IMR-90 (cell line): Measurements from ENCODE around the gene CNTN5.

Source experiments
- CHD1 ChIP-seq: IDR thresholded peaks from 2 replicates; pipeline ENCODE4 v1.6.1; 2012; ENCODE audit warnings: low read depth, low read length, improper control_type of control experiment
- FOS ChIP-seq: fragments of 150-350 bp; IDR thresholded peaks from 2 replicates; pipeline ENCODE4 v1.6.1; 2016; ENCODE audit warnings: low read depth, low read length
- MAFK ChIP-seq: IDR thresholded peaks from 2 replicates; pipeline ENCODE4 v1.6.1; 2012; ENCODE audit warnings: low read depth, low read length, improper control_type of control experiment
- MAZ ChIP-seq: IDR thresholded peaks from 2 replicates; pipeline ENCODE4 v1.6.1; 2012; ENCODE audit warnings: low read depth, mild to moderate bottlenecking, low read length, improper control_type of control experiment, moderate library complexity, borderline replicate concordance
- NFE2L2 ChIP-seq: fragments of 150-350 bp; IDR thresholded peaks from 2 replicates; pipeline ENCODE4 v1.6.1; 2016; ENCODE audit warnings: low read depth, mild to moderate bottlenecking, low read length
- POLR2A ChIP-seq: IDR thresholded peaks from 2 replicates; pipeline ENCODE4 v1.6.1; 2012; ENCODE audit warnings: mild to moderate bottlenecking, low read depth, low read length
- RAD21 ChIP-seq: IDR thresholded peaks from 2 replicates; pipeline ENCODE4 v1.6.1; 2012; ENCODE audit warnings: low read length, improper control_type of control experiment
- RCOR1 ChIP-seq: IDR thresholded peaks from 2 replicates; pipeline ENCODE4 v1.6.1; 2012; ENCODE audit warnings: mild to moderate bottlenecking, low read length, improper control_type of control experiment; ENCODE audit not compliant: insufficient replicate concordance
- RFX5 ChIP-seq: IDR thresholded peaks from 2 replicates; pipeline ENCODE4 v1.8.0; 2012; ENCODE audit warnings: low read depth, mild to moderate bottlenecking, low read length, moderate library complexity
- SMC3 ChIP-seq: fragments of 150-350 bp; IDR thresholded peaks from 2 replicates; pipeline ENCODE4 v1.6.1; 2016; ENCODE audit warnings: low read depth, mild to moderate bottlenecking, antibody characterized with exemption, low read length, moderate library complexity
- TF ChIP-seq, protein P1 (sequence below): conservative IDR thresholded peaks from 2 replicates; pipeline ENCODE4 v1.5.1; 2012; ENCODE audit warnings: mild to moderate bottlenecking, low read depth, low read length, improper control_type of control experiment
- TF ChIP-seq, protein P2 (sequence below): fragments of 150-350 bp; IDR thresholded peaks from 2 replicates; pipeline ENCODE4 v1.6.1; 2017; ENCODE audit warnings: mild to moderate bottlenecking, antibody characterized with exemption, low read length, low read depth

DNA sequence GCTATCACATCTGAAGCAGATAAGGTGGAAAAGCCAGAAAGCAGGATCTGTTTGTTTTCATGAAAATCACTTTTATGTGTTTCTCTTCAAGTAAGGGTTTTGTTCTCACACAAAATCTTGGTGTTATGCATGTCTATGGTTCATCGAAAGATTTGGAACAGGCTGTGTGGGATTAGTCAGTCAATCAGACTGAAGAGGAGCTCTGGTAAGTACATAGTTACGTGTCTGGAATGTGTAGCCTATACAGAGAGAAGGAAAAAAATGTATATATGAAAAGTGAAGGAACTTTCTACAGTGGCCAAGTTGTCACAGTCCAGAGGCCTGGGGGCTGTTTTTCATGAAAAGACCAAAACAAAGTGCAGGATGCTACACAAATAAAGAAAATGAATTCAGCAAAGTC lies 156.7 kb downstream of the CNTN5 start:
- TF ChIP-seq, protein P1, sequence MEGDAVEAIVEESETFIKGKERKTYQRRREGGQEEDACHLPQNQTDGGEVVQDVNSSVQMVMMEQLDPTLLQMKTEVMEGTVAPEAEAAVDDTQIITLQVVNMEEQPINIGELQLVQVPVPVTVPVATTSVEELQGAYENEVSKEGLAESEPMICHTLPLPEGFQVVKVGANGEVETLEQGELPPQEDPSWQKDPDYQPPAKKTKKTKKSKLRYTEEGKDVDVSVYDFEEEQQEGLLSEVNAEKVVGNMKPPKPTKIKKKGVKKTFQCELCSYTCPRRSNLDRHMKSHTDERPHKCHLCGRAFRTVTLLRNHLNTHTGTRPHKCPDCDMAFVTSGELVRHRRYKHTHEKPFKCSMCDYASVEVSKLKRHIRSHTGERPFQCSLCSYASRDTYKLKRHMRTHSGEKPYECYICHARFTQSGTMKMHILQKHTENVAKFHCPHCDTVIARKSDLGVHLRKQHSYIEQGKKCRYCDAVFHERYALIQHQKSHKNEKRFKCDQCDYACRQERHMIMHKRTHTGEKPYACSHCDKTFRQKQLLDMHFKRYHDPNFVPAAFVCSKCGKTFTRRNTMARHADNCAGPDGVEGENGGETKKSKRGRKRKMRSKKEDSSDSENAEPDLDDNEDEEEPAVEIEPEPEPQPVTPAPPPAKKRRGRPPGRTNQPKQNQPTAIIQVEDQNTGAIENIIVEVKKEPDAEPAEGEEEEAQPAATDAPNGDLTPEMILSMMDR = no peak
- no peak for TF ChIP-seq POLR2A
- TF ChIP-seq RAD21 = no peak
- TF ChIP-seq, protein P2, sequence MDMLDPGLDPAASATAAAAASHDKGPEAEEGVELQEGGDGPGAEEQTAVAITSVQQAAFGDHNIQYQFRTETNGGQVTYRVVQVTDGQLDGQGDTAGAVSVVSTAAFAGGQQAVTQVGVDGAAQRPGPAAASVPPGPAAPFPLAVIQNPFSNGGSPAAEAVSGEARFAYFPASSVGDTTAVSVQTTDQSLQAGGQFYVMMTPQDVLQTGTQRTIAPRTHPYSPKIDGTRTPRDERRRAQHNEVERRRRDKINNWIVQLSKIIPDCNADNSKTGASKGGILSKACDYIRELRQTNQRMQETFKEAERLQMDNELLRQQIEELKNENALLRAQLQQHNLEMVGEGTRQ = no peak
- TF ChIP-seq RCOR1 = no peak
- TF ChIP-seq MAFK = no peak
- no peak for TF ChIP-seq SMC3
- no peak for TF ChIP-seq FOS
- TF ChIP-seq RFX5 = no peak
- no peak for TF ChIP-seq CHD1
- no peak for TF ChIP-seq MAZ
- TF ChIP-seq NFE2L2 = no peak
